ENCODE results near the gene INF2. TPM values are rescaled to one million over a fixed set of nuclear protein-coding genes. Genes with fewer than 3 reads are reported as not detected.

Gene INF2
- total RNA-seq, 1 donor from 2014 or later, result 80.9 TPM

- DNase-seq (ENCODE audit: low read depth), result no peak
These were observed 62.4 kb downstream of the INF2 start for GRCh38 chr14:104751539-104752422.

DNA sequence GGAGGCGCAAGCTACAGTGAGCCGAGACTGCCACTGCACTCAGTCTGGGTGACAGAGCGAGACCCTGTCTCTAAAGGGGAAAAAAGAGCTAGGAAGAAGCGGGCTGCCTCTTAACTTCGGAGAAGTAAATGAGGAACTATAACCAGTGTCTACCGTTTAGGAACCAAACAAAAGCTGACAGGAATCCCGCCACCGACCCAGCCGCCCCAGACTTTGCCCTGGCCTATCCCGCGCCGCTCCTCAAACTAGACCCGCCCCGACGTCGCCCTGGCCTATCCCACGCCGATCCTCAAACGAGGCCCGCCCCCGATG, 63.0 kb downstream of the INF2 start:
- DNase-seq (ENCODE audit: low read depth), result no peak

GRCh38 chr14:104752735-104753527, 63.5 kb downstream of the INF2 start, which contains the start of gene SIVA1:
SIVA1 (plus strand) TSS chr14:104753147; CDS start chr14:104753202, 55 bp downstream.
- peak; percentile 93 for DNase-seq (ENCODE audit: low read depth)

GRCh38 chr14:104753528-104754212, 64.3 kb downstream of the INF2 start:
- no peak for DNase-seq (ENCODE audit: low read depth)

DNA sequence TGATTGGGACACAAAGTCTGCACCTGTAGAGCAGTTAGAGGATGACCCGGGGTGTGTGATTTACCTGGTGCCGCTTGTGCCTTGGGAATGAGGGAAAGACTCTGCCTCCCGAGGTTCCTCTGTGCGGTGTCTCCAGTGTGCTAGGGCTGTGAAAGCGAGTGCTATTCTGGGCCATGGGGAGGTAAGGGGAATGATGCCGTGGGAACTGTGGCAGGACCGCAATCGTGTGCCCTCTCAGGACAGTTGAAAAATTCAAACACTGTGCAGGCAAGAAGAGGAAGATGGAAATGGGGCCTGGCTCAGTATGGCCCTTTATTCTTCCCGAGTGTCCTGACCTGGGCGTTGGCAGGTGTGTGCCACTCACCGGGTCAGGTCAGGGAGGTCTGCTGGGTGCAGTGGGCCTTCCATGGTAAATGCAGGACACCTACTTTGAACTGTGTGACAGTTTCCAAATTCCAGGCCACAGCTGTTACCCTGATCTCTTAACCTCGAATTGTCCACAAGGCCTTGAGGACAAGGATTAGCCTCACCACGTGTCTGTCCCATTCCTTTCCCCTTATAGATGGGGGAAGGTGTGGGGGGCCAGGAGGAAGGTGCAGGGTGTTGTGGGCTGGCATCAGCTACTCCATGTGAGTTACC, 64.9 kb downstream of the INF2 start:
- no peak for DNase-seq (ENCODE audit: low read depth)

DNA sequence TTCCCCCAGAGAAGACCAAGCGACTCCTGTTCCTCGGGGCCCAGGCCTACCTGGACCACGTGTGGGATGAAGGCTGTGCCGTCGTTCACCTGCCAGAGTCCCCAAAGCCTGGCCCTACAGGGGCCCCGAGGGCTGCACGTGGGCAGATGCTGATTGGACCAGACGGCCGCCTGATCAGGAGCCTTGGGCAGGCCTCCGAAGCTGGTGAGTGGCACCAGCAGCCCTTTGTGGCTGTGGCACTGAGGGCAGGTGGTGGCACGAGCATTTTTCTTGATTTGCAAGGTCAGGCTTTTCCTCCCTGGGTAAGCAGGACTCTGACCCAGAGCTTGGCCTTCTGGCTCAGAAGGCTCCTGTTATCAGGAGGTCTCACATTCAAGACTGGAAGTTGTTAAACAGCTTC, 66.2 kb downstream of the INF2 start:
- DNase-seq (ENCODE audit: low read depth), result no peak

DNA sequence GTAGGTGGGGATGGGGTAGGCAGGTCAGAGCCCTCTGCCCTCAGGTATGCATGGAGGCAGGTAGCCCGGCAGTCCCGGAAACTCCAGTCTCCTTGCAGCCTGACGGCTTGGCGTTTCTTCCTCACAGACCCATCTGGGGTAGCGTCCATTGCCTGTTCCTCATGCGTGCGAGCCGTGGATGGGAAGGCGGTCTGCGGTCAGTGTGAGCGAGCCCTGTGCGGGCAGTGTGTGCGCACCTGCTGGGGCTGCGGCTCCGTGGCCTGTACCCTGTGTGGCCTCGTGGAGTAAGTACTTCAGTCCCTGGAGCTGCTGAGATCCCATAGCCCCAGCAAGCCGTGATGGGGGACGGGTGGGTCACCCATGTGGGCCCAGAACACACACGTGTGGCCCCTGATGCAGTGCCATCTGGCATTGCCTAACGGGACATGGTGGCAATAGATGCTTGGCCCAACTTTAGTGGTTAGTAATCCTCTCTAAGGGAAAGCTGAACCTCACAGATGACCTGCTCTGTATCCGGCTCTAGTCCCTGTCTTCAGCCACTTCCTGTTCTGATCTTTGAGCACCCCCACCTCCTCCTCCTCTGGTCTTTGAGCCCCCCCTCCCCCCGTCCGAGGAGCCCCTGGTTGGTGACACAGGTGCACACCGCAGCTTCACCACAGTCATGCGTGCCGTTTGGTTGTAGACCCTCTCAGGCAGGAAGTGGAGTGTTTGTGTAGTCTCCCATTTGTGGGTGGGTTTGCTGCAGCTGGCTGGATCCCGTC, 67.2 kb downstream of the INF2 start:
- no peak for DNase-seq (ENCODE audit: low read depth)

DNA sequence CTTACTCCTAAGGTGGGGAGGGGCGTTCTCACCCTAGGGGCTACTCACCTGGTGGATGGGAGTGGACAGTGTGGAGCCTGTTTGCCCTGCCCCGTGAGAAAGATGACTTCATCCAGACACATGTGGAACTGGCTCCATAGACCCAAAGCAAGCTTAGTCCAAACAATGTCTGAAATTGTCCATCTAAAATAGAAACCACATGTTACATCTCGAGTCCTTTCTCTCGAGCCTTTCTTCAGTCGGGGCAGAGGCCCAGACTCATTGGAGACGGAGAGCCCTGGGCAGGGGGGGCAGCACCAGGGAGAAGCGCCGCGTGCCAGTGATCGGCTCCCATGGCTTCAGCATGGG, 67.8 kb downstream of the INF2 start:
- no peak for DNase-seq (ENCODE audit: low read depth)

- no peak for DNase-seq (ENCODE audit: low read depth)
These were observed 68.4 kb downstream of the INF2 start for GRCh38 chr14:104757681-104758392.

- no peak for DNase-seq (ENCODE audit: low read depth)
These were observed 69.9 kb downstream of the INF2 start for GRCh38 chr14:104758981-104759969.

DNA sequence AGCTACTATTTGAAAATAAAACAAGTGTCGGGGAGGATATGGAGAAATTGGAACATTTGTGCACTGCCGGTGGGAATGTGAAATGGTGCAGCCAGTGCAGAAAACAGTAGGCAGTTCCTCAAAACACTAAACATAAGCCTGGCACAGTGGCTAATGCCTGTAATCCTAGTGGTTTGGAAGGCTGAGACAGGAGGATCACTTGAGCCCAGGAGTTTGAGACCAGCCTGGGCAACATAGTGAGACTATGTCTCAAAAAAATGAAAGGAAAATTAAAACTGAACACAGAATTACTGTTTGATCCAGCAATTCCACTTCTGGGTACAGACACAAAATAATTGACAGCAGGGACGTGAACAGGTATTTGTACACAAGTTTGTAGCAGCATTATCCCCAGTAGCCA, 76.1 kb downstream of the INF2 start:
- DNase-seq (ENCODE audit: low read depth), result no peak

DNA sequence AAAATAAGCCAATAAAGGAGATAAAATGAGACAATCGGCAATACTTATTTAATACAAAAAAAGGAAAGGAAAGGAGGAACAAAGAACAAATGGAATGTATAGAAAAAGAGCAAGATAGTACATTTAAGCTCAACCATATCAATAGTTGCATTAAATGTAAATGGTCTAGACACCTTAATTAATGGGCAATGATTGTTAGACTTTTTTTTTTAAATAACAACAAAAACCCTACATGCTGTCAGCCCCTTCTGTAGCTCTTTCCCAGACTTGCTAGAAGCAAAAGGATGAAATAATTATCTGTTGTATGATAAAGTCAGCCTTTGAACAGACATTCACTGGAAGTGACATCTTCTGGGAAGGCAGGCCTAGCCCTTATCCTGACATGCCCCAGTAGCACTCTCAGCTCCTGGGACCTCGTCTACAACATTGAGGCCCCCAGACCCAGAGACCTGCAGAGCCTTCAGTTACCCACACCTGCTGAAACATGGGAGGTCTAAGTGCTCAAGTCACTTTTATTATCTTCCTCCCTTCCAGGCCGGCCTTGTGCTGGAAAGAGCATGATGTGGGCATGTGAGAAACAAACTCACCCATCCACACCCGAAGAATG, 76.9 kb downstream of the INF2 start:
- DNase-seq (ENCODE audit: low read depth), result no peak

DNA sequence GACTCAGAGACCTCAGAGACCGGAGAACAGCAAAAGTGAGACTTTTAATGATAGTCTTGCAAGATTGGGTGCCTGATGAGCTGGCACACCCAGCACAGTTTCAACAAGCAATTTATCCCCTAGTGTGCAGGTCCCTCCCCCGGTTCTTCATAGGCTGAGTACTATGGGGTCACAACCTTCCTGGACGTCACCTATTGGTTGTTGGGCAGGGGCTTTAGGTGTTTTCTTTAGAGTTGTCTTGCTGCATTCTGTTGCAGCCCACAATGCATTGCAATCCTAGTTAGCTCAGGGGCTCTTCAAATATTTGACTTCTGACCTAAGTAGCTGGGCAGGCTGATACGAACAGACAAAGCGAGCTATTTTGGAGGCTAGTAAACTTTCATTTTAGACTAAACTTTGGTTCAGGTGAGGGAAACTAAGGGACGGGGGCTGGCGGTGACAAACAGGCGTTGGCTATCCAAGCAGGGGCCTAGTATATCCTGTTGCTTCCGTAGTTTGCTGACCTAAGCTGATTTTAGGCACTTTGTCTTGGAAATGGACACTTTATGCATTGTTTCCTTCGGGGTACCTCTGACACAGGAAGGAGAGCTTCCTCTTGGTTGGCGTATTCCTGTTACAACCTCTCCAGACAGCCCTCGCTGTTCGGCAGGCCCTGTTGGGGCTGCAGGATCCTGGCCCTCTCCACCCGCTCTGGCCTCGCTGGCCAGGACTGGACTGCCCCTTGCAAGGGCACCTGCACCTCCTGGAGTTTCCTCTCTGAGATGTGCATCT, 77.6 kb downstream of the INF2 start:
- DNase-seq (ENCODE audit: low read depth), result no peak

- no peak for DNase-seq (ENCODE audit: low read depth)
These were observed 78.2 kb downstream of the INF2 start for GRCh38 chr14:104767634-104767918.

DNA sequence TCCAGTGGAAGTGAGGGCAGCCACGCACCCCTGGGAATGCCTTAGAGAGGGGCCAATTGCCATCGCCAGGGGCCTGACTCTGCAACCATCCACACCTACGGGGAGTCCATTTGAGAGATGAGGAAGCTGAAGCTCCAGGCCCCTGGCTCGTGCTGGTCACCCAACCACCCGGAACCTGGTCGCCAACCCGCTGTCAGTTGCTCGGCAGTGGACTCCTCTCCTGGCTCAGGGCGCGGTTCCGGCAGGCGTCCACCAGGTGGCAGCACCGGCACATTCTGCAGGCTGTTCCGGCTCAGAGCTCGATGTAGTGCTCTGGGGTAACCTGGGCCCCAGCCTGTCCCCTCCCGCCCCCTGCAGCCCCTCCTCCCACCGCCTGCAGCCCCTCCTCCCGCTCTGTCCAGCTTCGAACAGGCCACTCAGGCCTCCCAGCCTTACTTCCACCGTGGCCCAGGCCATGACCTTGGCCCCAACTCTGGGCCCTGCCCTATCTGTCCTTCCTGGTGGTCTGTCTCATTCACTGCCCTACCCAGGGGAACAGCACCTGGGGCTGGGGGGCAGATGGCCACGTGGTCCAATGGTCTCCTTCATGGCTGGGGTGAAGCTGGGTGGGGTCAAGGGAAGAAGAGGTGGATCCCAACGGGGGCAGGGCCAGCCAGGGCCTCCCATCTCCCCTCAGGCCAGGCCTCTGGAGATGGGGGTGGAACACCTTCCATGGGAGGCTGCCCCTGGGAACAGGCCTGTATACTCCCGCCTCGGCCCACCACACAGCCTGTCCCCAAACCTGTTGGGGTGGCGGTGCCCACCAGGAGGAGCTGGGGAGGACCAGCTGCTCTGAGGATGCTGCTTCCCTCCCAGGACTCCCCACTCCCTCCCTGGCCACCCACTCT, 79.3 kb downstream of the INF2 start:
- peak; percentile 46 for DNase-seq (ENCODE audit: low read depth)

DNA sequence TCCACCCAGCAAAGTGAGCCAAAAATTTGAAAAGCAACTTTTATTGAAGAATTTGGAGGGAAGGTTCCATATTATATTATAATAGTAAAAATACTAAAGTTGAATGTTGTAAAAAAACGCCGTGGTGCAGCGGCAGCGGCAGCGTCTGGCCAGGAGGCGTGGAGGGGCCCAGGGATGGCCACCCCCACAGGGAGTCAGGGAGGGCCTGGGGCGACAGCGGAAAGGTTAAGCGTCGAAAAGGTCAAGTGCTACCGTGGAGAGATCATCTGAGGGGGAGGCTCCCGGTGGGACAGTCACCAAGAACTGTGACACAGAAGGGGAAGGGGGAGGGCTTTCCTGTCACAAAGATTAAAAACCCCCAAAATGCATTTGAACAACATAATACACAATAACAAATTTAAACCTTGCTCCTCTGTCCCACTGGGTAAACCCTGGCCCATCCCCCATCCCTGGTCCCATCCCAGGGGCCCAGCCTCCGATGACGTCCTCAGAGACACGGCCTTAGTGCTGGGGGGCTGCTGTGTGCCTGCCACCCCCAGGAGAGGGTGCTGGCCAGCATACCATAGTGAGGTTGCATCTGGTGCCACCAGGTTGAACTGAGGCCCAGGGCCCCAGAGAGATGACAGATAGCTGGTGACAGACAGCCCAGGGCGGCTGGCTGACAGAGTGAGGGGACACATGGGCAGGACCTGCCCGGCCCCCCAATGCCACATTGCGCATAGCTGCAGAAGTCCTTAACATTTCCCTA, 80.1 kb downstream of the INF2 start:
- no peak for DNase-seq (ENCODE audit: low read depth)

Measured in renal cortical epithelial cell (primary cell).